H1 (cell line): Measurements from ENCODE around the gene ZFP3. TPM values are rescaled to one million over a fixed set of nuclear protein-coding genes. Genes with fewer than 3 reads are reported as not detected.

ENCODE experiments used
- MAX ChIP-seq: IDR thresholded peaks from 2 replicates; pipeline ENCODE4 v1.6.1; 2012; ENCODE audit warnings: inconsistent platforms
- polyA plus RNA-seq, 7 experiments: library from polyadenylated mRNA; depleted of rRNA in 3 of 7; stranded (reverse) in 5 of 7; unstranded in 2 of 7; fragments of >200 nt in 5 of 7; fragments of 200-250 nt in 2 of 7; gene quantifications; 1 replicate in 5 of 7; 2 replicates in 1 of 7; 4 replicates in 1 of 7; pipeline versions ENCODE4 v1.2.1 to v1.2.3, GENCODE V29; 2011 to 2013; ENCODE audit warnings: missing spikeins in 2 of 7, mixed read lengths in 2 of 7
- total RNA-seq: library from RNA; stranded (reverse); fragmentation: NEBNext Ultra II Directional; extraction: Animal tissue kit (Norgen Biotek cat#: 25700); gene quantifications from 2 replicates; pipeline ENCODE4 v1.2.1, GENCODE V29; 2021

Gene ZFP3
- total and polyA plus RNA-seq, 2 of the 8 experiments (the other 6 are each of a cell fraction or from before 2014, with no cell fraction given): 0.15 to 0.44 TPM

- TF ChIP-seq MAX: no peak
- TF ChIP-seq, all 59 proteins: peak for 0
Observed at GRCh38 chr17:5099271-5099670, 21.0 kb downstream of the ZFP3 start (continued).
